AG04449 (cell line): ENCODE data around the gene ZFR2.
A peak's percentile ranks its signal among the peaks of the same experiment; 100 is the strongest.

Source experiments
- CTCF ChIA-PET: fragments of 350-600 bp; formaldehyde crosslinking; extraction: SDS; loops from one replicate; lab custom pipeline; 2021; ENCODE audit warnings: antibody characterized with exemption; lab: Yijun Ruan, JAX
- POLR2A ChIA-PET: fragments of 400-600, 350-600 bp; formaldehyde crosslinking; extraction: SDS; loops from one replicate; lab custom pipeline; 2020; ENCODE audit warnings: antibody characterized with exemption, inconsistent platforms; lab: Yijun Ruan, JAX
- DNase-seq: peaks from one replicate; pipeline ENCODE4 v3.0.0-alpha.2; 2010; ENCODE audit warnings: low read depth, low spot score
- H3K4me3 ChIP-seq: 2 replicates; pipeline ENCODE4 v1.5.1; 2011; ENCODE audit warnings: low read depth, mild to moderate bottlenecking, control low read depth, low read length
- CTCF ChIP-seq: IDR thresholded peaks from one replicate; pipeline ENCODE4 v1.5.1; 2011; ENCODE audit warnings: mild to moderate bottlenecking, moderate library complexity, low read length, control low read depth, inconsistent platforms; ENCODE audit not compliant: insufficient read depth; ENCODE audit errors: missing control alignments

ZFR2 gene

GRCh38 chr19:3803986-3804385 is 64.9 kb downstream of the ZFR2 start:
- DNase-seq = no peak
- ChIA-PET CTCF (interaction anchor here (1.1 kb wide), 2 partner anchors 18 to 41 kb away, joined by 3 to 4 read pairs; partner anchors contain the start of gene MRPL54), POLR2A (no interaction called here)
- TF ChIP-seq CTCF = no peak
- H3K4me3 ChIP-seq = no peak overlapping the region

GRCh38 chr19:3803114-3803888 is 65.5 kb downstream of the ZFR2 start:
- ChIA-PET CTCF (no interaction called here), POLR2A (no interaction called here)
- no peak overlapping the region for H3K4me3 ChIP-seq
- no peak for DNase-seq
- no peak for TF ChIP-seq CTCF

- peak overlapping the region; percentile 15; the same call in 1 of the 2 replicates for H3K4me3 ChIP-seq
- ChIA-PET CTCF (no interaction called here), POLR2A (no interaction called here)
- no peak for DNase-seq
- TF ChIP-seq CTCF = peak; percentile 34
Measured at GRCh38 chr19:3801412-3802096, 67.3 kb downstream of the ZFR2 start.

- TF ChIP-seq CTCF = no peak
- no peak overlapping the region for H3K4me3 ChIP-seq
- POLR2A ChIA-PET = no interaction called here
- DNase-seq = no peak
- CTCF ChIA-PET = no interaction called here
Measured at GRCh38 chr19:3800996-3801395, 67.8 kb downstream of the ZFR2 start.

- H3K4me3 ChIP-seq = no peak overlapping the region
- no peak for DNase-seq
- POLR2A ChIA-PET = no interaction called here
- no peak for TF ChIP-seq CTCF
- CTCF ChIA-PET = no interaction called here
Measured at GRCh38 chr19:3798137-3798536, 70.7 kb downstream of the ZFR2 start.

GRCh38 chr19:3796358-3796757 is 72.5 kb downstream of the ZFR2 start:
- POLR2A ChIA-PET = no interaction called here
- DNase-seq = no peak
- CTCF ChIA-PET = interaction anchor here (3.0 kb wide), 1 partner anchor 26 kb away, joined by 10 read pairs; no protein-coding TSS in a partner anchor
- no peak for TF ChIP-seq CTCF
- H3K4me3 ChIP-seq = no peak overlapping the region
